HG03280 (cell line): ENCODE results near the gene WDHD1.
"Not testable (repeated sequence)": the region's sequence is repeated elsewhere in the genome, so short reads cannot be mapped to it uniquely, and the experiment has no call there.

Source experiments
- ATAC-seq: cut with Tn5 transposase; IDR thresholded peaks from one replicate; pipeline ENCODE4 v1.9.1; 2021; ENCODE audit warnings: mild to moderate bottlenecking, moderate library complexity; ENCODE audit not compliant: unreplicated experiment

WDHD1 gene

DNA sequence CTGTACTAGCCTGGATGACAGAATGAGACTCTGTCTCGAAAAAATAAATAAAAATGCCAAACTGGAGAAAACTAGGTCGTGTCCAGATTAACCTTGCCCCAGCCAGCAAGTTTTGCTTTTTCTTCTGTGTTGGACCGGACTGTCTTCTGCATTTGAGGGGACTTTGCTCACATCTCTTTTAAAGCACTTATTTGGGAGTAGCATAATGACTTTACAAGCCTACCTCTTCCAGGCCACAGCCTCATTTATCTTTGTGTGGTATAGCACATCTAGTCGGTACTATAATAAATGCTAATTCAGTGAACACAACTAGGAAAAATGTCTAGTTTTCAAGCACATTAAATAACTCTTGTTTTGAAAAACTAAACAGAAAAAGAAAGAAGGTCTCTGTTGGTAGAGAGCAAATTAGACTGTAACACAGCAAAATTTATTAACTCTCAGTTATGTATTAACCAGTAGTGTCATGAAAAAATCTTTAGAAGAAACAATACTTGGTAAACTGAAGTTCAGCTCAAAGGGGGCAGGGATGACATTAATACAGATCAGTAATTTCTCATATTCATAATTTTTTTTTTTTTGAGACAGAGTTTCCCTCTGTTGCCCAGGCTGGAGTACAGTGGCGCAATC is 52.0 kb downstream of the WDHD1 start:
- ATAC-seq, result no peak

DNA sequence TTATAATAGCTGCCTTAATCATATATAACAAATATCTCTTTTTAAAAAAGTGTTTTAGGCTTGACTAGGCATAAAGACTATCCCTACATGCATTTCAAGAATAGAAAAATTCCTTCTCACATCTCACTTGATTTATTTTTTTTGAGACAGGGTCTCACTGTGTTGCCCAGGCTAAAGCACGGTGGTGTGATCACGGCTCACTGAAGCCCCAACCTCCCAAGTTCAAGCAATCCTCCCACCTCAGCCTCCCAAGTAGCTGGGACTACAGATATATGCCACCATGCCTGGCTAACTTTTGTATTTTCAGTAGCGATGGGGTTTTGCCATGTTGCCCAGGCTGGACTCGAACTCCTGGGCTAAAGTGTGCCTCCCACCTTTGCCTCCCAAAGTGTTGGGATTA is 59.4 kb downstream of the WDHD1 start:
- ATAC-seq, result no peak

DNA sequence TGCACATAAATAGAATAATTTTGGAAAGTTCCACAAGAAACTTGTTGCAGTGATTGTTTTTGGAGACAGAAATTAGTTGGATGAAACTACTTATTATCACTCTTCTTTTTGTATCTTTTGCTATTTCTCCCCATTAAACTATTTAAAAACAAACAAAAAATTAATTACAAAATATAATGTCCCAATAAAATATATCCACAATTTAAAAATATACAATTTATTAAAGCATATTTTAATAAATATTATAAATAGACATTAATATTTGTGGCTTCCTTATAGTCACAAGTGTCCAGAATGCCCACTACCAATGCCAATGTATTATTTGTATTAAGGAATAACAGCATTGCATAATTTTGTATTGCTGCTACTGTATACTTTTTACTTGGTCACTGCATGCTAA is 71.8 kb downstream of the WDHD1 start:
- no peak for ATAC-seq

- ATAC-seq, result not testable (repeated sequence)
Observed at GRCh38 chr14:54953609-54954008, 73.3 kb downstream of the WDHD1 start.

- not testable (repeated sequence) for ATAC-seq
Observed at GRCh38 chr14:54952803-54953202, 74.1 kb downstream of the WDHD1 start.

- ATAC-seq, result no peak
Observed at GRCh38 chr14:54947230-54947629, 79.7 kb downstream of the WDHD1 start.

DNA sequence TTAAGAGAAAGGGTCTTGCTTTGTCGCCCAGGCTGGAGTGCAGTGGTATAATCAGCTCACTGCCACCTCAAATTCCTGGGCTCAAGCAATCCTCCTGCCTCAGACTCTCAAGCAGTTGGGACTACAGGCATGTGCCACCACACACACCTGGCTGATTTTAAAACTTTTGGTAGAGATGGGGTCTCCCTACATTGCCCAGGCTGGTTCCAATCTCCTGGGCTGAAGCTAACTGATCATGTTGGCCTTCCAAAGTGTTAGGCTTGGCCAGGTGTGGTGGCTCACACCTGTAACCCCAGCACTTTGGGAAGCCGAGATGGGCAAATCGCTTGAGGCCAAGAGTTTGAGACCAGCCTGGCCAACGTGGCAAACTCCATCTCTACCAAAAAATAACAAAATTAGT is 80.4 kb downstream of the WDHD1 start:
- no peak for ATAC-seq

- ATAC-seq, result no peak
Observed at GRCh38 chr14:54944737-54945391, 82.0 kb downstream of the WDHD1 start.

- ATAC-seq, result no peak
Observed at GRCh38 chr14:54942913-54943312, 84.0 kb downstream of the WDHD1 start.

DNA sequence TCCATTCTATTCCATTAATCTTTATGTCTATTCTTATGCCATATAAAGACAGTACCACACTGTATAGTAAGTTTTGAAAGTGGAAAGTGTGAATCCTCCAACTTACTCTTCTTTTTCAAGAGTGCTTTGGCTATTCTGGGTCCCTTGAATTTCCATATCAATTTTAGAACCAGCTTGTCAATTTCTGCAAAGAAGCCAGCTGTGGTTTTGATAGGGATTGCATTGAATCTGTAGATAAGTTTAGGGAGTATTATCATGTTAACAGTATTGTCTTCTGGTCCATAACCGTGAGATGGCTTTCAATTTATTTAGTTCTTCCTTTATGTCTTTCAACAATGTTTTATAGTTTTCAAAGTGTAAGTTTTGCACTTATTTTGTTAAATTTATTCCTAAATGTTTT is 90.1 kb downstream of the WDHD1 start:
- ATAC-seq, result no peak

- no peak for ATAC-seq
Observed at GRCh38 chr14:54935958-54936357, 90.9 kb downstream of the WDHD1 start.

GRCh38 chr14:54935100-54935499 is 91.8 kb downstream of the WDHD1 start:
- no peak for ATAC-seq

DNA sequence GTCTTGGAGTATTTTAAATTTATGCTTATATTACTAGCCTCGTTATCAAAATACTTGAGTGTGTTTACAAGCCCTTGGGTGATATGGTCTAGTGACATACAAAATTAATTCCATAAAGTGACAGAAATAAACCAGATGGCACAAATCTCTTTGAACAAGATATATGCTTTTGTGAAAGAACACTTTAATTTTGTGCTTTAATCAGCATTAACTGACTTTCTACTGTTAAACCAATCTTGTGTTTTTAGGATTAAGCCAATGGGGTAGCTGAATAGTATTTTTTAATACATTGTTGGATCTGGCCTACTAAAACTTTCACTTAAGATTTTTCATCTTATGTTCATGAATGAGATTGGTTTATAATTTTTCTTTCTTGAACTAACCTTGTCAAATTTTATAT is 93.9 kb downstream of the WDHD1 start:
- no peak for ATAC-seq

DNA sequence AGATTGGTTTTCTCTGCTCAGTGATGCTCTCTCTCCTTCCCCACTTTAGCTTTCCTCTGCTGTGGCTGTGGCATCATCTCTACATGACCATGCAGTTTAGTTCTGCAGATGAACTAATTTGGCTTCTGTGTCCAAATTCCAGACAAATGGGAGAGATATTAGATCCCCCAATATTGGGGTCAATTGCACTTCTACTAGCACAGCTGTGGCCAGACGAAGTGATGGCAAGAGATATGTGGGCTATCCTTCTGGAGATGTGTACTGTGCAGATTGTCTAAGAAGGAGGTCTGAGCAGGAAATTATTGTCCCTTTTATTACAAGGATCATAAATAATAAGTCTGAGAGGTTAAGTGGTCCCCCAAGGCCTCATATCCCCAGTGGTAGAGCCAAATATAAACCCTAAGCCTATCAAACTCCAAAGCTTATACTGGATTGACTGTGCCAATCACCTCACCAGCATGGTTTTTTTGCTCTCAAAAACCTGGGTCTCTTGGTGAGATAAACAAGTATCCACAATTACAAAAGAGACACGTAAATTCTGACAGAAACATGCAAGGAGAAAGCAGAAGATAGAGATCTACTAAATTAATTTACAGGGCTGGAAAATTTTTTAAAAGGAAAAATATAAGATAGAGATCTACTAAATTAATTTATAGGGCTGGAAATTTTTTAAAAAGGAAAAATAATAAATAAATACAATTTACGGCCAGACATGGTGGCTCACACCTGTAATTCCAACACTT is 95.1 kb downstream of the WDHD1 start:
- ATAC-seq, result no peak

GRCh38 chr14:54931101-54931500 is 95.8 kb downstream of the WDHD1 start:
- no peak for ATAC-seq

DNA sequence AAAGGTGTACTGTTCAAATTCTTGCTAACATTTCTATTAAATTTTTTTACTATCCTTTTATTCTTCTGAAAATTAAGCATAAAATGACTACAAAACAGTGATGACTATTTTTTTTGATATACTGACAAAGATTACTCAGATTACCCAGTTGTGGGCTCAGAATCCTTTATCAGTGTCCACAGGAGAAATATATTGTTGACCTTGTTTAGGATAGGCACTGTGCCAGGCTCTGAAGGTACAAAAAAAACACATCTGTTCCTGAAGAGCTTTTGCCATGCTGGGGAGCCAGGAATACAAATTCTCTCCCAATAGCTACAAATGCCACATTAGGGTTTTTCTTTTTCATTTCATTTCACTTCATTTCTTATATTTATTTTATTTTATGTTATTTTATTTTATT is 97.3 kb downstream of the WDHD1 start:
- ATAC-seq, result no peak

DNA sequence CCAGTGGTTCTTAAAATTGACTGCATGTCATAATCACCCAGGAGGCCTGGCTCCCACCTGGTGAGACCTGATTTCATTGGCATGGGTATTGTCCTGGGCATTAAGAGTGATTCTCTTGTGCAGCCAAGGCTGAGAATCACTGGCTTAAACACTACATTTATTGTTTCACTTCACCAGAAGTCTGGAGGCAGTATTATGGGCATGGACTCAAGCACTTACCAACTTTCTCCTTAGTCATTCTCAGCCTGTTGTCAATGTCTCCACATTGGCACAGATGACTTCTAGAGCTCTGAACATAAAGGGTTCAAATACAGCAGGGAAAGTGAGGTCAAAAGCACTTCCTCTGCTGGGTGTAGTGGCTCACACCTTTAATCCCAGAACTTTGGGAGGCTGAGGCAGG is 98.7 kb downstream of the WDHD1 start:
- ATAC-seq, result no peak

DNA sequence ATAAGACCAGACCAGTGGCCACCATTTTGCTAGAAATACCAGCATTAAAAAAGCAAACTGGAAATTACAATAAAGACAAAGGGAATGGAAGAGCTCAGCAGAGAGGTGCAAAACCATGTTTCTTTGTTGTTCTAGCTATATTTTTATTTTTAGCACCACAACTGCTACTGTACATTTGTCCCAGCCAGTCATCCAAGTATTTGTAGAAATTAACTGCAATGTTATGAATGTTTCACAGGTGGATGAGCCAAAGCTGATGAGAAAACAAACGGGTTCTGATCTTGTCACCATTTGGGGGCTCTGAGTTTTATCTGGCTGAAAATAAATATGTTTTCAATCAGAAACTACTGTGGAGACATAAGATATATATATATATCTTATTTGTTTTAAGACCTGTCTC is 99.3 kb downstream of the WDHD1 start:
- ATAC-seq, result no peak

DNA sequence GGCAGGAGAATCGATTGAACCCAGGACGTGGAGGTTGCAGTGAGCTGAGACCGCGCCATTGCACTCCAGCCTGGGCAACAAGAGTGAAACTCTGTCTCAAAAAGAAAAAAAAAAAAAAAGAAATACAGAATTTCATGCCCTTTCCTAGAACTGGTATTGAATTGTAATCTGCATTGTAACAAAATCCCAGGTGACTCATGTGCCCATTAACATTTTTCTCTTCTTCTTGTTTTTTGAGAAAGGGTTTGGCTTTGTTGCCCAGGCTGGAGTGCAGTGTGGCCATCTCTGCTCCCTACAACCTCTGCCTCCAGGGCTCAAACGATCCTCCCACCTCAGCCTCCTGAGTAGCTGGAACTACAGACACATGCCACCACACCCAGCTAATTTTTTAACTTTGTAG is 100.3 kb downstream of the WDHD1 start:
- ATAC-seq, result not testable (repeated sequence)

DNA sequence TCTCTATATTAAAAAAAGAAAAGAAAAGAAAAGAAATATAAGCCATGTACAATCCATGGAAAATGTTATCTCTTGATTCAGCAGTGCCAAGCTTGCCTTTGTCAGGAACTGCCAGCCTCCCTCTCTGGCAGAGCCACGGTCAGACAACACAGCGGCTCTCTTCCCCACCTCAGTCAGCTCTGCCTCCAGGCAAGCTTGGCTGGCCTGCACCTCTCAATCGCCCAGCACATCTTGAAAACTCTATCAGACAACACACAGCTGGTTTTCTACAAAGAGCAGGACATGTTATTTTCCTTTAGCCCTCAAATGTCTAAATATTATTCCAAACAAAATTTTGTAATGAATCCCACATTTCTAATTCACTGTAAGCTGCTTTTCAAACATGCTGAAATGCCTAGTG is 104.3 kb downstream of the WDHD1 start:
- ATAC-seq, result no peak

DNA sequence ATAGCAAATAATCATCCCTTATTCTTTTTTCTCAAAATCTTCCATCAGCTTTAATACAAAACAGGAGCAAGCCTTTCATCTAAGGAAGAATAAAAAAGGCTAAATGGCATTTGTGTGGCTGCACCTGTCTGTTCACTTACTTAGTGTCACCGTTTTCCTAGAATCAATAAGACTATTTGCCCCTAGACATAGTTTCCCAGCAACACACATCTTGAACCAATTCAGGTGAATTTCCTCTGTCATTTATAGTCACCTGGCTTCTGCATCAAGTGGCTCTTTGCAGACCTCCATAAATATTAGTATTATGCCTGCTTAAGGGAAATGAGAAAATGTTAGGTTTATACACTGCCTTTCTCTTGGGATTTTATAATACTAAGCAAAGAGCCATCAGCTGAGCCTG is 106.8 kb downstream of the WDHD1 start:
- no peak for ATAC-seq

GRCh38 chr14:54919330-54919729 is 107.6 kb downstream of the WDHD1 start:
- ATAC-seq, result no peak
